PC-9 (cell line): Measurements from ENCODE around the gene BRCC3. TPM values are rescaled to one million over a fixed set of nuclear protein-coding genes. Genes with fewer than 3 reads are reported as not detected.

ENCODE experiments used
- BruUV-seq: library from RNA; stranded (reverse); fragments of 400-500 nt; replicated peaks from 2 replicates; lab custom pipeline; 2021; lab: Mats Ljungman, UMichigan
- CTCF ChIA-PET: fragments of 300-600 bp; sonication (Branson Sonifier 250); formaldehyde crosslinking; loops from one replicate; lab custom pipeline; 2022; ENCODE audit warnings: antibody characterized with exemption; lab: Charles Lee
- POLR2A ChIA-PET: fragments of 300-600 bp; sonication (Branson Sonifier 250); formaldehyde crosslinking; loops from one replicate; lab custom pipeline; 2022; ENCODE audit warnings: antibody characterized with exemption; ENCODE audit not compliant: unreplicated experiment; lab: Charles Lee
- DNase-seq, 2 experiments: peaks; one replicate each; pipeline versions ENCODE4 v3.0.0 to v3.0.0-alpha.2; 2015 to 2022; ENCODE audit warnings: mixed read lengths in 1 of 2
- H2AFZ ChIP-seq: fragments of 200-600 bp; sonication (generic); 2 replicates; pipeline ENCODE4 v1.8.1; 2017; ENCODE audit warnings: antibody characterized with exemption
- H3F3A ChIP-seq: fragments of 200-600 bp; sonication (generic); 2 replicates; pipeline ENCODE4 v1.8.1; 2017; ENCODE audit warnings: antibody characterized with exemption, mild to moderate bottlenecking, low read depth; ENCODE audit not compliant: insufficient read depth
- H3K27ac ChIP-seq: fragments of 200-600 bp; sonication (generic); 2 replicates; pipeline ENCODE4 v1.6.1; 2016; ENCODE audit warnings: mixed run types
- H3K27me3 ChIP-seq: fragments of 200-600 bp; sonication (generic); 2 replicates; pipeline ENCODE4 v1.6.1; 2016; ENCODE audit warnings: low read depth, mixed run types; ENCODE audit not compliant: insufficient read depth
- H3K36me3 ChIP-seq: fragments of 200-600 bp; sonication (generic); 2 replicates; pipeline ENCODE4 v1.6.1; 2016; ENCODE audit warnings: low read depth, mixed run types
- H3K4me1 ChIP-seq: fragments of 200-600 bp; sonication (generic); replicated peaks from 2 replicates; pipeline ENCODE4 v1.6.1; 2016; ENCODE audit warnings: mixed run types; ENCODE audit not compliant: insufficient read depth
- H3K4me2 ChIP-seq: fragments of 200-600 bp; sonication (generic); 2 replicates; pipeline ENCODE4 v1.6.1; 2017; ENCODE audit warnings: mixed run types
- H3K4me3 ChIP-seq: fragments of 200-600 bp; sonication (generic); 2 replicates; pipeline ENCODE4 v1.6.1; 2016; ENCODE audit warnings: mixed run types
- H3K79me2 ChIP-seq: fragments of 200-600 bp; sonication (generic); 2 replicates; pipeline ENCODE4 v1.6.1; 2017; ENCODE audit warnings: low read depth, mixed run types
- H3K9me2 ChIP-seq: fragments of 200-600 bp; sonication (generic); 2 replicates; pipeline ENCODE4 v1.8.1; 2017; ENCODE audit warnings: mild to moderate bottlenecking; ENCODE audit not compliant: insufficient read depth
- H3K9me3 ChIP-seq: fragments of 200-600 bp; sonication (generic); 2 replicates; pipeline ENCODE4 v1.8.1; 2016; ENCODE audit warnings: low read depth; ENCODE audit not compliant: insufficient read depth
- H4K20me1 ChIP-seq: fragments of 200-600 bp; sonication (generic); 2 replicates; pipeline ENCODE4 v1.8.1; 2017; ENCODE audit not compliant: insufficient read depth
- EZH2 ChIP-seq: fragments of 200-600 bp; sonication (generic); IDR thresholded peaks from 2 replicates; pipeline ENCODE4 v1.8.0; 2017; ENCODE audit warnings: antibody characterized with exemption, low read depth
- intact Hi-C: fragments of 100-400 bp; cut with micrococcal nuclease; formaldehyde crosslinking; loops from one replicate; pipeline ENCODE4 v1.10.0; 2022; ENCODE audit not compliant: unreplicated experiment
- total RNA-seq: library from RNA; stranded (reverse); gene quantifications from 2 replicates; pipeline ENCODE4 v1.2.3, GENCODE V29; 2021
- TF ChIP-seq, protein P1 (sequence below): fragments of 200-600 bp; sonication (generic); conservative IDR thresholded peaks from 2 replicates; pipeline ENCODE4 v1.6.1; 2017; ENCODE audit warnings: mixed run types, antibody characterized with exemption, mild to moderate bottlenecking, moderate library complexity

Gene BRCC3
- total RNA-seq, 1 experiment from 2014 or later = 52.0 TPM

DNA sequence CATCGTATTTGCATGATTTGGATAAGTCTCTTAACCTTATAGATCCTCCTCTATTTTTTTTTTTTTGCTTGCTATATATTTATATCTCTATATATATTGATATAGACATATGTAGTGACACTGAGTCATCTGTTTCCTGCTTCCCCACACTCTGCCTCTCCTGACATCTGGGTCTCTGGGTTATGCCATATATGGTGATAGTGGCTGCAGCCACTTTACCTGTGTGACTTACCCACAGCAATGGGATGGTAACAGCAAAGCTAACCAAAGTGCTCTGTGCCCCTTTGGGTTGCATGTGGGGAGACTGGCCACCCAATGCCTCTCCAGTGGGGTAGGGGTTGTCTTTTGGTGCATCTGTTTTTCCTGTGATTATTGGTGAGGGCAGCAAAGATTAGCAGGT, 14.8 kb upstream of the BRCC3 start:
- Histone ChIP-seq H3K4me1 (no peaks in the 10 kb centered on the region), H3F3A (no peaks in the 10 kb centered on the region), H3K4me2 (no peak overlapping the region), H3K27ac (no peak overlapping the region), H3K79me2 (no peaks in the 10 kb centered on the region), H4K20me1 (no peaks in the 10 kb centered on the region), H3K9me3 (no peaks in the 10 kb centered on the region), H3K36me3 (no peaks in the 10 kb centered on the region), H3K9me2 (no peaks in the 10 kb centered on the region), H3K4me3 (no peak overlapping the region), H2AFZ (no peak overlapping the region), H3K27me3 (no peaks in the 10 kb centered on the region)
- no peak for TF ChIP-seq EZH2
- TF ChIP-seq, protein P1, sequence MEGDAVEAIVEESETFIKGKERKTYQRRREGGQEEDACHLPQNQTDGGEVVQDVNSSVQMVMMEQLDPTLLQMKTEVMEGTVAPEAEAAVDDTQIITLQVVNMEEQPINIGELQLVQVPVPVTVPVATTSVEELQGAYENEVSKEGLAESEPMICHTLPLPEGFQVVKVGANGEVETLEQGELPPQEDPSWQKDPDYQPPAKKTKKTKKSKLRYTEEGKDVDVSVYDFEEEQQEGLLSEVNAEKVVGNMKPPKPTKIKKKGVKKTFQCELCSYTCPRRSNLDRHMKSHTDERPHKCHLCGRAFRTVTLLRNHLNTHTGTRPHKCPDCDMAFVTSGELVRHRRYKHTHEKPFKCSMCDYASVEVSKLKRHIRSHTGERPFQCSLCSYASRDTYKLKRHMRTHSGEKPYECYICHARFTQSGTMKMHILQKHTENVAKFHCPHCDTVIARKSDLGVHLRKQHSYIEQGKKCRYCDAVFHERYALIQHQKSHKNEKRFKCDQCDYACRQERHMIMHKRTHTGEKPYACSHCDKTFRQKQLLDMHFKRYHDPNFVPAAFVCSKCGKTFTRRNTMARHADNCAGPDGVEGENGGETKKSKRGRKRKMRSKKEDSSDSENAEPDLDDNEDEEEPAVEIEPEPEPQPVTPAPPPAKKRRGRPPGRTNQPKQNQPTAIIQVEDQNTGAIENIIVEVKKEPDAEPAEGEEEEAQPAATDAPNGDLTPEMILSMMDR = no peak
- intact Hi-C loops = loop anchor here (2.0 kb wide), 1 partner anchor 138 kb away; no protein-coding TSS in a partner anchor
- ChIA-PET POLR2A (no interaction called here), CTCF (interaction anchor here (0.5 kb wide), 1 partner anchor 163 kb away, joined by 3 read pairs; no protein-coding TSS in a partner anchor)
- no peak for DNase-seq
- no TSS peak for BruUV-seq

DNA sequence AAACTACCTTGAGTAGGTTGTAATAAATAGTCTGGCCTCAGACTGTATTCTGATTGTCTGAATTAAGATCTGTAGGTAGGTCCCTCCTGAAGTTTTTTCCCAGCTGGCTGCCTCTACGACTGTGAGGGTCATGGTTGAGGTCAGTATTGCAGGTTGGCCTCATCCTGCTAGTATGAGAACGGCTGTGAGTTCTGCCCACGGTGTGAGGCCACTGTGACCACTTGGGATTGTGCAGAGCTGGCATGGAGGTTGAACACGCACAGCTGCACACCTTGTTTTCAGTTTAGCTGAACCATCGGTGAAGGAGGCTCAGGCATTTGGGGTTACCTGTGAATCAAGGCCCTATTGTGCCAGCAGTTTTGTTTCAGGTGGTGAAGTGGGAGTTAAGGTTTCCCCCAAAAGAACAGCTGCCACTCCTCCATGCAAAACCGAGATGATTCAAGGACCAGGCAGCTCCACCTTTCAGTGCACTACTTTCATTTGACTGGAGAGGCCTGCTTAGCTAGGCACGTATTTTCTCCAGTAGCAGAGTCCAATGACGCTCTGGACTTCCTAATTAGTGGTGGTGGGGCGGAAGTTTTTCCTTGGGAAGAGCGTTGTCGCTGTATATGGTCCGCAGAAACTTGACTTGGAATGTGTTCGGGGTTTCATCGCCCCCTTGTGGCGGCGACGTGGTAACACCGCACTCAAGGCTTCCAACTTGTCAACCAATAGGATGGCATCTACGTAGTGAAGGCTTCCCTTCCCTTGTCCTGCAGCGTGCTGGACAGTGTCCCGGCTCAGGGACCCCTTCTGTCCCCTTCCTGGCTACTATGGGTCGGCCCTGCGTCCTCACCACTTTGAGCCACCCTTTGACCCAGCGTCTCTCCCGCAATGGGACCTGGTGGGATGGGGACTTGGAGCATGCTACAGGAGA, 14.2 kb upstream of the BRCC3 start:
- no peaks in the 10 kb centered on the region for H3F3A ChIP-seq
- TF ChIP-seq, protein P1 = peak; percentile 78
- TF ChIP-seq EZH2 = no peak
- no peaks in the 10 kb centered on the region for H3K4me1 ChIP-seq
- no peaks in the 10 kb centered on the region for H3K79me2 ChIP-seq
- H3K9me2 ChIP-seq = no peaks in the 10 kb centered on the region
- H3K4me2 ChIP-seq = no peak overlapping the region
- POLR2A ChIA-PET = no interaction called here
- intact Hi-C loops = loop anchor here (1.0 to 2.0 kb wide), 2 partner anchors 76 to 138 kb away; no protein-coding TSS in a partner anchor
- H3K9me3 ChIP-seq = no peaks in the 10 kb centered on the region
- BruUV-seq = no TSS peak
- no peak overlapping the region for H2AFZ ChIP-seq
- DNase-seq = peak in 1 of 2 experiments; percentile 66
- H3K4me3 ChIP-seq = no peak overlapping the region
- H3K27ac ChIP-seq = no peak overlapping the region
- H4K20me1 ChIP-seq = no peaks in the 10 kb centered on the region
- H3K36me3 ChIP-seq = no peaks in the 10 kb centered on the region
- CTCF ChIA-PET = interaction anchor here (0.5 kb wide), 1 partner anchor 162 kb away, joined by 3 read pairs; no protein-coding TSS in a partner anchor
- no peaks in the 10 kb centered on the region for H3K27me3 ChIP-seq

DNA sequence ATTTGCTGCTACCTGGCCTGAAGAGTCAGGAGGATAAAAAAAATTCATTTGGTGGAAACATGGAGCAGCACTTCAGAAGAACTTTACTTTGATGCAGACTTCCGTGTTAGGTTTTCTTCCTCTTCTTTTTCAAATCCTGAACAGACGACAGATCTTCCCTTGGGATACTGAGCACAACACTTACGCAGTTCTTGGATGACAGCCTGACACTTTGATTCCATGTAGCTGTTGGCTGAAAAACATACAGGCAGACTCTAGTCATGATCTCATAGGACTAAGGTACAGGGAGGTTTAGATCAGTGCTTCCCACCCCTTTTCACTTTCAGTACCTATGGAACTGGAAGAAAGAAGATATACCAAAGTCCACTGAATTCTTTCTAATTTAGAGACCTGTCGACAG, 9.5 kb upstream of the BRCC3 start:
- no TSS peak for BruUV-seq
- POLR2A ChIA-PET = interaction anchor here (0.6 kb wide), 1 partner anchor 8 kb away, joined by 4 read pairs; no protein-coding TSS in a partner anchor

More for the DNA sequence above, 9.5 kb upstream of the BRCC3 start:
- no peak overlapping the region for H3K4me3 ChIP-seq
- peaks cover 12% of the 10 kb centered on the region for H3K79me2 ChIP-seq
- CTCF ChIA-PET = no interaction called here
- no peak for TF ChIP-seq EZH2
- TF ChIP-seq, protein P1 = no peak
- H4K20me1 ChIP-seq = no peaks in the 10 kb centered on the region
- no peak overlapping the region for H2AFZ ChIP-seq
- peaks cover 27% of the 10 kb centered on the region for H3K4me1 ChIP-seq
- no peak overlapping the region for H3K4me2 ChIP-seq
- no peaks in the 10 kb centered on the region for H3K9me2 ChIP-seq
- no peaks in the 10 kb centered on the region for H3K36me3 ChIP-seq
- no peaks in the 10 kb centered on the region for H3K27me3 ChIP-seq
- peaks cover 18% of the 10 kb centered on the region for H3F3A ChIP-seq
- no peak for DNase-seq
- intact Hi-C loops = no loop called here
- H3K27ac ChIP-seq = no peak overlapping the region
- H3K9me3 ChIP-seq = no peaks in the 10 kb centered on the region
